SW 1271 (cell line): ENCODE results near the gene IER3.
"Not testable (repeated sequence)": the region's sequence is repeated elsewhere in the genome, so short reads cannot be mapped to it uniquely, and the experiment has no call there.

Source experiments
- DNase-seq, 2 experiments: peaks; one replicate each; lab custom pipeline; 2025; lab: John Stamatoyannopoulos, UW

IER3 gene

DNA sequence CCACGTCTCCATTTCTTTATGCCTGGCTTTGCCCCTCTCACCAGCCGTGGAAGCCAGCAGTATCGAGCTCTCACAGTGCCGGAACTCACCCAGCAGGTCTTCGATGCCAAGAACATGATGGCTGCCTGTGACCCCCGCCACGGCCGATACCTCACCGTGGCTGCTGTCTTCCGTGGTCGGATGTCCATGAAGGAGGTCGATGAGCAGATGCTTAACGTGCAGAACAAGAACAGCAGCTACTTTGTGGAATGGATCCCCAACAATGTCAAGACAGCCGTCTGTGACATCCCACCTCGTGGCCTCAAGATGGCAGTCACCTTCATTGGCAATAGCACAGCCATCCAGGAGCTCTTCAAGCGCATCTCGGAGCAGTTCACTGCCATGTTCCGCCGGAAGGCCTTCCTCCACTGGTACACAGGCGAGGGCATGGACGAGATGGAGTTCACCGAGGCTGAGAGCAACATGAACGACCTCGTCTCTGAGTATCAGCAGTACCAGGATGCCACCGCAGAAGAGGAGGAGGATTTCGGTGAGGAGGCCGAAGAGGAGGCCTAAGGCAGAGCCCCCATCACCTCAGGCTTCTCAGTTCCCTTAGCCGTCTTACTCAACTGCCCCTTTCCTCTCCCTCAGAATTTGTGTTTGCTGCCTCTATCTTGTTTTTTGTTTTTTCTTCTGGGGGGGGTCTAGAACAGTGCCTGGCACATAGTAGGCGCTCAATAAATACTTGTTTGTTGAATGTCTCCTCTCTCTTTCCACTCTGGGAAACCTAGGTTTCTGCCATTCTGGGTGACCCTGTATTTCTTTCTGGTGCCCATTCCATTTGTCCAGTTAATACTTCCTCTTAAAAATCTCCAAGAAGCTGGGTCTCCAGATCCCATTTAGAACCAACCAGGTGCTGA lies 20.3 kb downstream of the IER3 start:
- DNase-seq, result not testable (repeated sequence)

- not testable (repeated sequence) for DNase-seq
Observed at GRCh38 chr6:30723159-30723842, 21.0 kb downstream of the IER3 start.

DNA sequence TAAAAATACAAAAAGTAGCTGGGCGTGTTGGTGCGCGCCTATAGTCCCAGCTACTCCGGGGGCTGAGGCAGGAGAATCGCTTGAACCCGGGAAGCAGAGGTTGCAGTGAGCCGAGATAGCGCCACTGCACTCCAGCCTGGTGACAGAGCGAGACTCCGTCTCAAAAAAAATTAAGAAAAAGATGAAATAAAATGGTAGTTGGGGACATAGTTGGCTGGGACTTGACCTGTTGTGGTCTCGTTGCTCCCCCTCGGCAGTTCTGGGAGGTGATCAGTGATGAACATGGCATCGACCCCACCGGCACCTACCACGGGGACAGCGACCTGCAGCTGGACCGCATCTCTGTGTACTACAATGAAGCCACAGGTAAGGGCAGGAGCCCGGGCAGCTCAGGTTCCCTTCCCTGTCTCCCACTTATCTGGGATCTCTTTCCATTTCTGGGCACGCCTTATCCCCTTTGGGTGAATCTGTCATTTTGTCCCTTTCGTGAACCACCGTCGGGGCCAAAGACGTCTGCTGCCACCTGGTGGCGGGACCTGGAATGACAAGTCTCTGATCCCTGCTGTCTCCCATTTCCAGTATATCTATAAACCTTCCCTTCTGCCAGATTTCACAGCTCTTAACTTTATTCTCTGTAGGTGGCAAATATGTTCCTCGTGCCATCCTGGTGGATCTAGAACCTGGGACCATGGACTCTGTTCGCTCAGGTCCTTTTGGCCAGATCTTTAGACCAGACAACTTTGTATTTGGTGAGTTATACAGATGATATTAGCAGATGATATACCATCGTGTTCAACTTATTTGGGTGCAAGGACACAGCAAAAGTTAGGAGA lies 21.9 kb downstream of the IER3 start:
- DNase-seq, result peak in 1 of 2 experiments; percentile 76

- not testable (repeated sequence) for DNase-seq
Observed at GRCh38 chr6:30722025-30722279, 22.4 kb downstream of the IER3 start.

DNA sequence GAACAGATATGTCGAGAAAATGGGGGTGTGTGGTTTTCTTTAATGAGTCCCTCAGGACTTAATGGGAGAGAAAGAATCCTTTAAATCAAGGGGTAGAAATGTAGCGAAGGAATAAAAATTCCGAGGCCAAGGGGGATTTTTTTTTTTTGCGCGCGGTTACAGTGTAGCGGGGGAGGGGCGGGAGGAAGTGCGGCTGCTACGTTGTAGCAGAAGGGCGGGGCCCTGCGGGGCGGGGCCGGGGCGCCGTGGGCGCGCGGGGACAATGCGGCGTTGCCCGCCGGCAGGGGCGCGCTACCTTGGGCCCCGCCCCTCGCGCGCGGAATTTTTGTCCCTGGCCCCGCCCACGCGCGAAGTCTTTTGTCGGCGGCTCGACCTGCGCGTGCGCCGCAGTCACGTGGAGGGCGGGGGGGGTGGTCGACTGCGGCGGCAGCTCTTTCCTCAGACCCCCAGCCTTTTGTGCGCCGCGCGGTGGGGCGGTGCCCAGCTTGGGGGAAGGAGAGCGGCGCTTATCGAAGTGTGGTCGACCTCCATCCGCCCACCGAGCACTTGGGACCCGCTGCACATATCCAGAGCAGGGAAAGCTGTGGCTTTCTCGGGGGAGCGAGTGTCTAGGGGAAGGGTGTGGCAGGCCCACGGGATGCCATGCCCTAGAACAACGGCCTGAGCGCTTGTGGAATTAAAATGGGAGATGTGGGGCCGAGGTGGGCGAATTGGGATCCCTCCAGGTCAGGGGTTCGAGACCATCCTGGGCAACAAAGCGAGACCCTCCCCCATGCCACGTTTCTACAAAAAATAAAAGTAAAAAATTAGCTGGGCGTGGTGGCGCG lies 22.9 kb downstream of the IER3 start:
- DNase-seq, result peak; percentile 46 to 86

DNA sequence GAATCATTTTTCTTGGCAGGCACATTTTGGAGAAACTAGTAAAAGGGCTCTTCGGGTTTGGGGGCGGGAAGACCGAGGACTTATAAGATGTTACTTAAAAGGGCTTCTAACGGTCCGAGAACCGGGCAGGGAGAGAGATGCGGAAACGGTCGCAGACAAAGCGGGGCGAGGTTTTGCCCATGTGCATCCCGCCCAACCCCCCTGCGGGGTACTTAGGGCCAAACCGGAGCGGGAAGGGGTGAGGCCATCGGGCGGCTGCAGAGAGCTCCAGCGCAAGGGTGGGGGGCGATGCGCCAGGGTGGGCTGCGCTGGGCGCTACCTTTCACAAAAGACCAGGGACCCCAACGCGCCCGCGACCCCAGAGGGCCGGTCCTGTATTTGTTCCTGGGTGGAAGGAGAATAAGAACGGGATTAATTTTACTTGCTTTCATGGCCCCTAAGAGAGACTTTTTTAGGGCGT lies 23.6 kb downstream of the IER3 start:
- peak in 1 of 2 experiments; percentile 49 for DNase-seq

DNA sequence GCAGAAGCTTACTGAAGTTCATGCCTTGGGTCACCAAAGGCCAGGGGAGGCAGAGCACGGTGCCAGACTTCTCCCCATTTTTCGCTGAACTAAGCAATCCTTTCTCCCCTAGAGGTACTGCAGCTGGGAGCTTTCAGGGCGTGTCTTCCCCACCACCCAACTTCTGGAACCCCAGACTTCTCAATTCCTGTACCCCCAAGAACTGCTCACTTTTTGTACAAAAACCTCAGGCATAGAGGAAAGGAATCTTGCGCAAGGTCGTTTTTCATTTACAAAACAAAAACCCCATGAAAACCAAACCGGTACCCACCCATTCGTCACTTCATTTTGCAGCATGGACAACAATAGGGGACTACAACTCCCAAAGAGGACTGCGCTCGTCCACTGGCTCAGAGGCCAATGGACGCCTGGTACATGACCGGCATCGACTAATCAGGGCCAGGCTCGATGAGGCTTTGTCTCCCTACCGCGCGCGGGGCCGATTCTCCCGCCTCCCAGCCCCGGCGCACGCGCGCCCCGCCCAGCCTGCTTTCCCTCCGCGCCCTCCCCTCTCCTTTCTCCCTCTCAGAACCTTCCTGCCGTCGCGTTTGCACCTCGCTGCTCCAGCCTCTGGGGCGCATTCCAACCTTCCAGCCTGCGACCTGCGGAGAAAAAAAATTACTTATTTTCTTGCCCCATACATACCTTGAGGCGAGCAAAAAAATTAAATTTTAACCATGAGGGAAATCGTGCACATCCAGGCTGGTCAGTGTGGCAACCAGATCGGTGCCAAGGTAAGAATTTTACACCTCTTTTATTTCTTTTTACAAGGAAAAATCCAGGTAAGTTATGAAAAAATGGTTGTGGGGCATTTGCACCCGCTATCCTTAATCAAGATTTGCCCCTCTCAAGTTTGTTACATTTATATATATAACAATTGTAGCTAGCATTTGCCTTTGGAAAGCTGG lies 24.3 kb downstream of the IER3 start, which contains the start of gene TUBB:
Gene TUBB, plus strand, starts transcription at position 562 of the 947 bp plus-strand sequence. Its CDS starts 155 bp downstream, at position 717.
- peak; percentile 91 to 98 for DNase-seq

DNA sequence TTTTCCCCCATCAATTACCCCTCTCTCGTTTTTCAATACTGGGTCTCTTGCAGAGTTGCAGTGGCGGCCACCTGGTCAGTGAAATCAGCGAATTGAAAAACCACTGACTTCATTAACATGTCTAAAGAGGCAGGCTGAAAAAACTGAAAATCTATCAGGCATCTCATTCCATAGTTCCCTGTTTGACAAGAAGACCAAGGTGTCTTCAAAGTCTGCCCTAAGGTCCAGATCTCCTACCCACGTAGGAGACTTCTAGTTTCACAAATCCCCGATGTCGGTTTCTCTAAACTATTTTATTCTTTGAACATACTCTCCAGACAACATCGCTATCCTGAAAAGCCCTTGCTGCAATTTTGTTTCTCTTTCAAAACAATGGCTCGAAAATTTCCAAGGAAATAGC lies 25.0 kb downstream of the IER3 start:
- no peak for DNase-seq

GRCh38 chr6:30717845-30718720 lies 26.3 kb downstream of the IER3 start:
- DNase-seq, result not testable (repeated sequence)

GRCh38 chr6:30717129-30717844 lies 27.1 kb downstream of the IER3 start, which contains the start of gene MDC1:
TSS of gene MDC1 (minus strand) at chr6:30717281. CDS start at chr6:30715175, 2,106 bp downstream.
- peak; percentile 100 for DNase-seq

DNA sequence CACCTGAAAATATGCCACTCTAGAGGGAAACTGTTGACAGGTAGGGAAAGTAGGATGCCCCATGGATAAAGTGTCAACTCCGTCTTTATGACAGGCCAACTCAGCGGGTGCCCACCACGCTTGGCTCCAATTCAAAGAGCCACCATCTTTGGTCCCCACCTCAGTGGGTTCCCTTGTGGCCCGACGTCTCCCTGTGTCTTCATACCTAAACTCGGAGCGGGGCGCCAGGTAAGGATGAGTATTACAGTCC lies 27.5 kb downstream of the IER3 start:
- no peak for DNase-seq

DNA sequence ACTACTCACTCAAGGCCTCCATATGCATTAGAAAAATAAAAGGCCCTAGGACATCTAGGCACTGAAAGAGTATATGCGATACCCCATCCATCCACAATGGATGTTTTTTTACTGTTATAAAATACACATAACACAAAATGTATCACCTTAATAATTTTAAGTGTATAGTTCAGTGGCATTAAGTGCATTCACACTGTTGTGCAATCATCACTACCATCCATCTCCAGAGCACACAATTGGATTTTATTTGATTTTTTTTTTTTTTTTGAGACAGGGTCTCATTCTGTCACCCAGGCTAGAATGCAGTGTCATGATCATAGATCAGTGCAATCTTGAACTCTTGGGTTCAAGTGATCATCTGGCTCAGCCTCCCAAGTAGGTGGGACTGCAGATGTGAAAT lies 30.1 kb downstream of the IER3 start:
- no peak for DNase-seq

DNA sequence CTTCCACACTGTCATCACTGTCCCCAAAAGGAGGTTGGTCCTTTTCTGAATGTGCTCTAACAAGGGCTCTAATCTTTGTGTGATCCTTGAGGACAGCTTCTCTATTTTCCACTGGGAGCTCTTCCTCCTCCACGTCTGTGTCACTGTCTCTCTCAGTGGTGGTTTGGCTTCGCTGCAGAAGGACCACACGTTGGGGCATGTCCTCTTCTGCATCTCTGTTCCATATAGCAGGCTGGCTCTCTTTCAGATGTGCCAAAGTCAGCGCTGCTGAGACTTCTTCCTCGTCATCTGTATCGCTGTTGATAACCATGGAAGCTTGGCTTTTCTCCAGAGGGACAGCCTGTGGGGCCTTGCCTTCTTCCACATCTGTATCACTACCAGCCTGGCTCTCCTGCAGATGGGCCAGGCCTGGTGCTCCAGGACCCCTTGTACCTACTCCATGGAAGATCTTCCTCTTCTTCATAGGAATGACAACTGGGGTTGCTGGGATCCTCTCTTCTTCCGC lies 31.9 kb downstream of the IER3 start:
- no peak for DNase-seq

DNA sequence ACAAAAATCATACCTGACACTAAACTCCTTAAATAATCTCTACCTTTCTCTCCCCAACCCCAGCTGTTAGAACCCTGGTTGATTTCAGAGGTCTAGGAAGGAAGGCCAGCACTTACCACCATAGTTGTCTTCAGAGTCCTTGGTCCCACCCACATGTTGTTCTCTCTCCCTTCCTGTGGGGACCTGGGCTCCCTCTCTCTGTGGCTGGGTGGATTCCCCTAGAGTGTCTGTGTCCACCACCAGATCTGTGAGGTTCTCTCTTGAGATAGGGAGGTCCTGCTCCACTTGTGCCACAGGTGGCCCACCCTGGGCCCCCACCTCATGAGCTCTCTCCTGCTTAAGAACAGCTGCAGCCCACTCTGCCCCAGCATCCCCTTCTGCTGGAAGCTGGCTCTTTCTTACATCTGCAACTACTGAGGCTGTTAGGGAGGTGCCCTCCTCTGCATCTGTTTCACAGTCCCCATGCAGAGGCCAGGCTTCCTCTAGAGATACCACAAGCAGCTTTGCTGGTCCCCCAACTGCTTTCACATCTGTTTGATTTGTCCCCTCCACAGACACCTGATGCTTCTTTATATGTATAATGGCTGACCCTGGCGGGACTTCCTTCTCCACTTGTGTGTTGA lies 32.5 kb downstream of the IER3 start:
- DNase-seq, result no peak

GRCh38 chr6:30709101-30709868 lies 35.1 kb downstream of the IER3 start:
- DNase-seq, result no peak

DNA sequence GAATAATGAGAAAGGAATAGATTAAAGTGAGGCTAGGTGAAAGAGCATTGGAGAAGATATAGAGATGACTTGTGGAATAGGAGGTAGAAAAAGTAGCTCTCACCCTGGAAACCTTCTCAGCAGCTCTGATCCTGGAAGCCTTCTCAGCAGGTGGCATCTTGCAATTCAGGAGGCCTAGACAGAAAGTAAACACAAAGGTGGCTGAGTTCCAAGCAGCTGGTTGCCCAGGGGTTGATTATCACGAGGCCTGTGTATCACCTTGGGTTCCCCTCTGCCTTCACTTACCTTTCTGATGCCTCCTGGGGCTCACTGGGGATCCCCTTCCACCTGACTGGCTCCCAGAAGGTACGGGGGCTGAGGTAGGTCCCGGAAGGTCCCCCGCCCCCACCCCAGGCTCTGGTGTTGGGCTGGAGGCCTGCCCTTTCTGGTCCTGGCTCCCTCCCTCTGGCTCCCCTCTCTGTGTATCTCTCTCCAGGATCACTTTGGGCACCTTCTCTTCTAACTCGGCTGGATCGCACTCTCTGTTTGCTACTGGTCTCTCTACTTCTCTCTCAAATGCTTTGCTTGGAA lies 37.0 kb downstream of the IER3 start:
- DNase-seq, result no peak

DNA sequence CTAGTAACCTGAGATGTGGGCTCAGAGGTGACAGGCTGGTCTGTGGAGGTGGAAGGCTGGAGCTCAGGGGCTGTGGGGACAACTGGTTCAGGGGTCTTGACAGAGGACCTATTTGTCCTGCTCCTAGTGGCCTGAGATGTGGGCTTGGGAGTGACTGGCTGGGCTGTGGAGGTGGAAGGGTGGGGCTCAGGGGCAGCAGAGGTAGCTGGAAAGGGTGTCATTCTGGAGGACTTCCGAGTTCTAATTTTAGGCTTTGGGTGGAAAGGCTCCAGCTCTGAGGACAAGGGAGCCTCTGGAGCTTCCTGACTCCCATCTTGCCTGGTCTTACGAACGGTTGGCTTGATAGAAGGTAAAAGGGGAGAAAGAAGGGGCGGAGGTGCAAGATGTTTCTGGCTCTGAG lies 38.7 kb downstream of the IER3 start:
- DNase-seq, result no peak
